GM19455 (cell line): Measurements from ENCODE around the gene SYNGR2.
"Not testable (repeated sequence)": the region's sequence is repeated elsewhere in the genome, so short reads cannot be mapped to it uniquely, and the experiment has no call there.

ENCODE experiments used
- ATAC-seq: cut with Tn5 transposase; IDR thresholded peaks from one replicate; pipeline ENCODE4 v1.9.1; 2021; ENCODE audit not compliant: unreplicated experiment

Gene SYNGR2

DNA sequence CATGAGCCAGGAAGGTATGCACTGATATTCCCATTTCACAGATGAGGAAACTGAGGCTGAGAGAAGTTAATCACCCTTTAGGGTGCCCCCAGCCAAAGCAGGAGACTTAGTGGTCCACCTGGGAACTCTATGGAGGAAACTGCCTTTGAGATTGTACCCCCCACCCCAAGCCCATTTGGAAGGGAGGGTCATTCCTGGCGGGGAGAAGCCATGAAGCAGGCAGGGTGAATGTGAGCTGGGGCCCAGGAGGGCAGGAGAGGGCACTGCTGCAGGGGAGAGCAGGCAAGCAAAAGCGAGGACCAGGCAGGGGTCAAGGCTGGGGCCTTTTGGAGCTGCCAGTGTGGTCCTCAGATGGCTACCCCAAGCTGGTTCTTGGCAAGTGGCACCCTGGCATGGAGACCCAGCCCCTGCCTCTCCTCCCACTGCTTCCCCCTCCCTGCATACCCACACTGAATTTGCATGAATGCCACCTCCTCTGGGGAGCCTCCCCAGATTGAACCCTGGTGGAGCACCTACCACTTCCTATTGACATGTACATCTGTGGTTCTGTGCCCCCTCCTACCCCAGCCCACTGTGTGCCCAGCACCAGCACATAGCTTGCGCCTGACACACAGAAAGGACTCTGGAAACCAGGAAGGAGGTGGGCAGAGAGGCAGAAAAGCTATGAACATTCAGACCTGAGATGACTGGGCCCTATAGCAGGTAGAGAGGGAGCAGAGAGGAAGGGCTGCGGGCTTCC is 38.9 kb upstream of the SYNGR2 start:
- no peak for ATAC-seq

GRCh38 chr17:78130090-78130436 is 38.3 kb upstream of the SYNGR2 start:
- ATAC-seq, result no peak

DNA sequence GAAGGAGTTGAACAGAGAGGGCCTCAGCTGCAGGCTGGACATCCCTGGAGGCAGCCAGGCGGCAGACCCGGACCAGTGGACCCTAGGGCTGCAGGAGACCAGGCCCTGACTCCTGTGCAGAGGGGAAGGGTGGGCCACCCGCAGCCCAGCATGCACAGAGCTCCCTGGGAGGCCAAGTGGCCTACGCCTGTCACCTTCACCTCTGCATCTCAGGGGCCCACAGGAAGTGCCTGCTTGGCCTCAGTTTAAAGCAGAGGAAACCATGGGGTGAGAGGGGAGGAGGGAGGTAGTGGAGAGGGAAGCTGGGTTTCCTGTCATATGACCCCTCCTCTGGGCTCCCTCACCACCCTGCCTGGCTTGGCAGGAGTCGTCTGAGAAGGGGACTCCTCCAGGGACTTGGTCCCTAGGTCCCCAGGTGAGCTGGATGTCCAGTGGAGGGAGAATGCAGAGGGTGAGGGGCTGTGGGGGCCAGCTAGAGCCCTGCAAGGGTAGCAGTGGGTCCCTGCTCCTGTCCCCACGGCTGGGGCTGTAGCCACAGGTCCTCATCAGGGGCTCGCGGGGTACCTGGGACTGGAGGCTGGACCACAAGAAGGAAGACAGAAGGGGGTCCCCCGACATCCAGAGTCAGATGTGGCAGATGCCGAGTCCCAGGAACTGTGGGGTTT is 37.8 kb upstream of the SYNGR2 start, which contains the start of gene TMC8:
Gene TMC8, plus strand, starts transcription at position 335 of the 665 bp plus-strand sequence. CDS start 818 bp downstream, outside the sequence.
- ATAC-seq, result no peak

DNA sequence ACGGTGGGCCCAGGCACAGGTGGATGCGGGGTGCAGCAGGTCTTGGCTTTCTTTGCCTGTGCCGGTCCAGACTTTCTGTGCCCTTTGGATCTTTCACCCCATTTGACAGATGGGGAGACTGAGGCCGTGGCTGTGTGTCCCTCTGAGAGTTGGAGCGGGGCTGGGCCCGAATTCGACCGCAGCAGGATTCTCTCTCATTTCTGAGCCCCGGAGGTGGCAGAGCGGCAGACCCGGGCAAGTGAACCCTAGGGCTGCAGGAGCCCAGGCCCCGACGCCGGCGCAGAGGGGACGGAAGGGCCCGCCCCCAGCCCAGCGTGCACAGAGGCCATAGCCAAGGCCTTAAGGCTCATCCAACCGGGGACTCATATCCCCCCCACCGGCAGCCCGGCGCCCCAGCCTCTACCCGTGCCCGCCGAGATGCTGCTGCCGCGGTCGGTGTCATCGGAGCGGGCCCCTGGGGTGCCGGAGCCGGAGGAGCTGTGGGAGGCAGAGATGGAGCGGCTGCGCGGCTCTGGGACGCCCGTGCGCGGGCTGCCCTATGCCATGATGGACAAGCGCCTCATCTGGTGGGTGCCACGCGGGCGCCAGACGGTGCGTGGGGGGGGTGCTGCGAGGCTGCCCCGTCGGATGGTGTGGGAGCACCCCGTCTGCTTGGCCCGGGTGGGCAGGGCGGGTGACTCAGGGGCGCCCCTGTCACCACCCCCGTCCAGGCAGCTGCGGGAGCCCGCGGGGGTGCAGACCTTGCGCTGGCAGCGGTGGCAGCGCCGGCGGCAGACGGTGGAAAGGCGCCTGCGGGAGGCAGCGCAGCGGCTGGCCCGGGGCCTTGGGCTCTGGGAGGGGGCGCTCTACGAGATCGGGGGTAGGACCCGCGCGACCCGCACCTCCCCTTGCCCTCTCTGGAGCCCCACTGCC is 37.0 kb upstream of the SYNGR2 start:
- no peak for ATAC-seq

- no peak for ATAC-seq
These were observed 36.2 kb upstream of the SYNGR2 start for GRCh38 chr17:78132084-78132676.

- ATAC-seq, result no peak
These were observed 35.6 kb upstream of the SYNGR2 start for GRCh38 chr17:78132767-78133178.

DNA sequence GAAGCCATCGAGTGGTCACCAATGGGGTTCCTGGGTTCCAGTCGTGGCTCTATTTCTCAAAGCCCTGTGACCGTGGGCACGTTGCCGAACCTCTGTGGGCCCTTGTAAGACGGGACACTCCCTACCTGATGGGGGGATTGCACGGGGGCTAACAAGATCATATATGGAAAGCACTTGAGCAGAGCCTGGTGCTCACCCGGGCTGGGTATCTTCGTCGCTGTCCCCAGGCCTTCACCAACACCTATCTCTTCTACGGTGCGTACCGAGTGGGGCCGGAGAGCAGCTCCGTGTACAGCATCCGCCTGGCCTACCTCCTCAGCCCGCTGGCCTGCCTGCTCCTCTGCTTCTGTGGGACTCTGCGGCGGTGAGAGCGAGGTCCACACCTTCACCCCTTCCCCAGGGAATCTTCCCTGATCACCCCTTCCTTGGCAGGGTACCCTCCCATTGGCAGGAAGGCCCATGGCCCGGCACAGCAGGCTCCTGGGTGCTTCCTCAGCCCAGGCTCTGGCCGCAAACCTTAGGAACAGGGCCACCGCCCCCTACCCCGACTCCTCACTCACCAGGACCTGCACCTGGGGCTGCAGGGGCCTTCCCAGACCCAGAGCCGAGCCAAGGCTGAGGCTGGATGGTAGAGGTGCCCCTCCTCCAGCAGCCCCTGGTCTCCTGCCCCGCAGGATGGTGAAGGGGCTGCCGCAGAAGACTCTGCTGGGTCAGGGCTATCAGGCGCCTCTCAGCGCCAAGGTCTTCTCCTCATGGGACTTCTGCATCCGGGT is 35.0 kb upstream of the SYNGR2 start:
- ATAC-seq, result no peak

GRCh38 chr17:78133971-78134898 is 34.1 kb upstream of the SYNGR2 start:
- no peak for ATAC-seq

DNA sequence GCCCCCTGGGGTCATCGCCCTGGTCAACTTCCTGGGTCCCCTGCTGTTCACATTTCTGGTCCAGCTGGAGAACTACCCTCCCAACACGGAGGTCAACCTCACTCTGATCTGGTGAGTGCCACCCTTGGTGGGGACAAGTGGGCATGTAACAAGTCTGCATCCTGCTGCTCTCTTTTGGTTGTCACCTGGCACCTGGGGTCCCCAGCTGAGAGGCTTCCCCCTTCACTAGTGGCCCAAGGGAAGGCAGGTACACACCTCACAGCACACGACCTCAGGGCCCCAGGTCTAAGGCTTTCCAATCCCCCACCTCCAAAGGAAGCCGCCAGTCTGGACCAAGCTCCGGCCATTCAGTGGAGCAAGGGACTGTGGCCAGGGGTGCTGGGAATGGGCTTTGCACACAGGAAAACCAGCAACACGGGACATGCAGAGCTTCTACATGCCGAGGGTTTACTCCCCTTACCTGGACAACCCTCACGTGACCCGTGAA is 33.4 kb upstream of the SYNGR2 start:
- ATAC-seq, result no peak

GRCh38 chr17:78135858-78136500 is 32.4 kb upstream of the SYNGR2 start:
- ATAC-seq, result no peak

DNA sequence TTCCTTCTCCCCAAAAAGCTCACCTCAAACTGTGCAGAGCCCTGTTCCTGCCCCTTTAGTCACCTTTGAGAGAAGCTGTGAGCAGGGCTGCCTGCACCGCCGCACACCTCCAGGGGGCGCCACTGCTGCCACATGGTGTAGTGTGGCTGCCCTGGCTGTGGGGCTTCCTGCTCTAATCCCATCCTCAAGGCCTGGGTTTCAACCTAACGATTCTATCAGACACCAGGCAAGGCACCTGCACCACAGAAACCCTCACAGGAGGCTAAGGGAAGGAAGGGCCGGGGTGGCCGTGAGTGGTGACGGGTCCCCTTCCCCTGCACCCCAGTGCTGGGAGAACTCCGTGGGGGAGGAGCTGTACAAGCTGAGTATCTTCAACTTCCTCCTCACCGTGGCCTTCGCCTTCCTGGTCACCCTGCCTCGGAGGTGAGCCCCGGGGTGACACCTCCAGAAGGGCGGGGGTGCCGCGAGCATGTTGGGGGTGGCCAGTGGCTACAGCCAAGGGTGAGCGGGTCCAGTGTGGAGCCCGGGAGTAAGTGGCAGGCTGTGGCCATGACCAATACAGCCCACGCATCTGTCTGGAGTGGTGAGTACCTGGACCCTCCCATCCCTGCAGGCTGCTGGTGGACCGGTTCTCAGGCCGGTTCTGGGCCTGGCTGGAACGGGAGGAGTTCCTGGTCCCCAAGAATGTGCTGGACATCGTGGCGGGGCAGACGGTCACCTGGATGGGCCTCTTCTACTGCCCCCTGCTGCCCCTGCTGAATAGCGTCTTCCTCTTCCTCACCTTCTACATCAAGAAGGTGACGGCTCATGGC is 30.8 kb upstream of the SYNGR2 start:
- ATAC-seq, result no peak

GRCh38 chr17:78138204-78139060 is 29.9 kb upstream of the SYNGR2 start:
- ATAC-seq, result no peak

GRCh38 chr17:78139861-78140168 is 28.6 kb upstream of the SYNGR2 start:
- not testable (repeated sequence) for ATAC-seq

DNA sequence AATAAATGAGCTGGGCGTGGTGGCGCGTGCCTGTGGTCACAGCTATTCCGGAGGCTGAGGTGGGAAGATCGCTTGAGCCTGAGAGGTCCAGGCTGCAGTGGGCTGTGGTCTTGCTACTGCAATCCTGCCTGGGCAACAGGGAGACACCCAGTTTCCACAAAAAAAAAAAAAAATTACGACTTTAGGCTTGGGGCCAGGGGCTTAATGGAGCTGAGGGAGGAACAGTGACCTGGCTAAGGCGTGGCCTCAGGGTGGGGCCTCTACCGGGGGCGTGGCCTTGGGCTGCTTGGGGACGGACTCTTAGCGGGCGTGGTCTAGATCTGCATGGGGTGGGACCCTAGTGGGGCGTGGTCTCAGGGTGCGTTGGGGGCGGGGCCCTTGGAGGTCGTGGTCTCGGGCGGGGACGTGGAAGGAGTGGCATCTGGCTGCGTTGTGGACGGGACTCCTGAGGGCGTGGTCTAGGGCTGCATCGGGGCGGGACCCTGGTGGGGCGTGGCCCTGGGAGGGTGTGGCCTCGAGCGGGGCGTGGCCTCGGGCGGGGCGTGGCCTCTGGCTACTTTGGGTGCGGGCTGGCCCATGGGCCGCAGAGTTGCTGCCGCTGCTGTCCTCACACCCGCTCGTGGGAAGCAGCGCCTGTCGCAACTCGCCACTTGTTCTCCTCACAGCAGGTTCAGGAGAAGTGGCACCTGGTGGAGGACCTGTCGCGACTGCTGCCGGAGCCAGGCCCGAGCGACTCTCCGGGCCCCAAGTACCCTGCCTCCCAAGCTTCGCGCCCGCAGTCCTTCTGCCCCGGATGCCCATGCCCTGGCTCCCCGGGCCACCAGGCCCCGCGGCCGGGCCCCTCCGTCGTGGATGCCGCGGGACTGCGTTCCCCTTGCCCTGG is 28.0 kb upstream of the SYNGR2 start:
- ATAC-seq, result peak; percentile 70

DNA sequence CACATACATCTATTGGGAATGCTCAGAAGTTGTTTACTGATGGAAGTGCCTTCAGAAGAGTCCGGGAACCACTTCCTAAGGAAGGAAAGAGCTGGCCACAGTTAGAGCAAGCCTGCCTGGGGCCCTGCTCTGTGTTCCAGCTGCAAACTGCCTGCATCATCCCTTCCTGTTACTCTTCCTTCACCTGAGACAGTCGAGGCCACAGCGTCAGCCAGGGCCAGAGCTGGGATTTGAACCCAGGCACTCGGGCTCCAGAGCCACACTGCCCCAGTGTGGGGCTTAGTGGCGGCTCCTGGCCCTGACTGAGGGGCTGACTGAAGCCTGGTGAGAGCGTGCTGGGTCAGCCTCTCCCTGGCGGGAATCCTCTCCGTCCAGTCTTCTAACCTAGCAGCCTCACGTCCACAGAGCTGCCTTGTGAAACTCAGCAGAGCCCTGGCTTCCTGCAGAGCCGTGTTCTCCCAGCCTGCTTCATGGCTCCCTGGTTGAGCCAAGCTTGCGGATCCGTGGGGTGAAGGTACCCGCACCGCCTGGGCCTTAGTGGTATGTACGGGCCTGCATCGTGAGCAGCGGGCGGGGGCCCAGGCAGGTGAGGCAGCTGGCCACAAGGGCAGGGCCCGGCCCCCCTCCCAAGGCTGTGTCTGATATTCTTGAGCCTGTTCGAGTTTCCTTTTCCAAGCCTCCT is 26.8 kb upstream of the SYNGR2 start:
- no peak for ATAC-seq
